Gastrocnemius medialis (tissue), 4 donors: ENCODE data around the gene DBN1. TPM values are rescaled to one million over a fixed set of nuclear protein-coding genes. Genes with fewer than 3 reads are reported as not detected.

ENCODE experiments used
- ATAC-seq, 2 donors: fragments of 150-250 bp; one replicate each; pipeline ENCODE4 v1.9.1; 2016
- DNase-seq, 2 donors: peaks; one replicate each; pipeline ENCODE4 v3.0.0-alpha.2; 2019
- H3K27ac ChIP-seq, 4 donors: fragments of 200-600 bp; sonication (generic); 1 replicate in 1 of 4; 2 replicates in 3 of 4; pipeline ENCODE4 v1.5.1; 2016 to 2018; ENCODE audit warnings: mild to moderate bottlenecking in 2 of 4, moderate library complexity in 1 of 4
- H3K27me3 ChIP-seq, 3 donors: fragments of 200-600 bp; sonication (generic) in 2 of 3; 1 replicate in 1 of 3; 2 replicates in 2 of 3; pipeline versions ENCODE4 v1.5.1 to v1.6.0; 2016 to 2019; ENCODE audit warnings: mild to moderate bottlenecking in 1 of 3, moderate library complexity in 1 of 3
- H3K36me3 ChIP-seq, 2 donors: fragments of 200-600 bp; sonication (generic) in 1 of 2; one replicate each; pipeline ENCODE4 v1.5.1; 2017 to 2018
- H3K4me1 ChIP-seq, 2 donors: fragments of 200-600 bp; sonication (generic) in 1 of 2; one replicate each; pipeline ENCODE4 v1.5.1; 2016 to 2017; ENCODE audit warnings: mild to moderate bottlenecking in 2 of 2
- H3K4me3 ChIP-seq, 4 donors: fragments of 200-600 bp; sonication (generic) in 3 of 4; 1 replicate in 1 of 4; 2 replicates in 3 of 4; pipeline ENCODE4 v1.5.1; 2016 to 2019; ENCODE audit warnings: mild to moderate bottlenecking in 2 of 4
- H3K9me3 ChIP-seq, 3 donors: fragments of 200-600 bp; sonication (generic) in 2 of 3; 1 replicate in 1 of 3; 2 replicates in 2 of 3; pipeline ENCODE4 v1.5.1; 2016 to 2019
- POLR2A ChIP-seq, 2 donors: fragments of 450-650 bp; IDR thresholded peaks; one replicate each; pipeline ENCODE4 v1.6.1; 2017; ENCODE audit warnings: antibody characterized with exemption in 2 of 2, mild to moderate bottlenecking in 2 of 2, moderate library complexity in 2 of 2
- in situ Hi-C, 4 donors: fragments of 200-750 bp; cut with MboI; loops; one replicate each; pipeline versions ENCODE4 v1.15.0 to v1.8.0; 2017; ENCODE audit warnings: low sequenced_read_pairs in 4 of 4
- intact Hi-C: fragments of 100-400 bp; cut with DNase I; formaldehyde crosslinking; loops from one replicate; pipeline ENCODE4 v1.15.1; 2023; ENCODE audit warnings: low total_unique reads
- total RNA-seq, 4 donors: library from RNA; depleted of rRNA; stranded (reverse); fragments of >200 nt; gene quantifications; one replicate each; pipeline versions ENCODE4 v1.1.0 to v1.2.3, GENCODE V29; 2016
- TF ChIP-seq, protein P1 (sequence below), 5 experiments: fragments of 450-650 bp in 3 of 5; fragments of 200-600 bp in 2 of 5; sonication (generic) in 2 of 5; IDR thresholded peaks in 4 of 5; conservative IDR thresholded peaks in 1 of 5; 1 replicate in 4 of 5; 2 replicates in 1 of 5; pipeline ENCODE4 v1.5.1; 2016 to 2019; ENCODE audit warnings: antibody characterized with exemption in 5 of 5, mild to moderate bottlenecking in 3 of 5, moderate library complexity in 3 of 5

The DBN1 gene
- 10 to 100 TPM; 16.3 to 27.5 (median 23.2) TPM for total RNA-seq

DNA sequence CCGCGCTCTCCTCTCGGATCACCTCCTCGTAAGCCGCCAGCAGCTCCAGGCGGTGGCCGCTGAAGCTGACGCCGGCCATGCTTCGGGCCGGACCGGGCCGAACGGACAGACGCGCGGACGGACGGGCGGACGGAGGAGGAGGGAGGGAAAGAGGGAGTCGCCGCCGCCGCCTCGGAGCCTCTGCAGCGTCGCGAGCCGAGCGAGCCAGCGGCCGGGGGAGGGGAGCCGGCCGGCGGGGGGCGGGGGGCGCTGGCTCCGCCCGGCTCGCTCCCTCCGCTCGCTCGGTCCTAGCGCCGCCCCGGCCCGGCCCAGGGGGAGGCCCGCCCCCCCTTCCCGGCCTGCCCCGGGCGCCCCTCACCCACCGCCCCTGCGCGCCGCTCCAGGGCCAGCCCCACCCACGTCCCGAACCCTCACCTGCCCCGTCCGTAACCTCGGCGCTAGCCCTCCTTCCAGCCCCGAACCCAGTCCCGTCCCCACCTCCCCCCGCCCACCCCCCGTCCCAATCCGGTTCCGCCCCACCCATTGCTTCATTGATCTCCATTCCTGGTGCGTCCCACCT, at the start of gene DBN1:
TSS of gene DBN1 (minus strand) at position 192 of the 559 bp plus-strand sequence. CDS start at position 79, 113 bp downstream.
- H3K4me1 ChIP-seq, result peaks cover 20 to 21% of the 10 kb centered on the region in 2 donors
- H3K9me3 ChIP-seq, result no peaks in the 10 kb centered on the region
- H3K27me3 ChIP-seq, result peaks cover 0 to 4% (median 0%) of the 10 kb centered on the region in 3 donors
- ATAC-seq, result peak; percentile 18 to 35
- no peaks in the 10 kb centered on the region for H3K36me3 ChIP-seq
- intact Hi-C loops, result no loop called here
- H3K4me3 ChIP-seq, result peak within 1 kb of the TSS; percentile 62 to 74 (median 69)
- TF ChIP-seq POLR2A (IDR thresholded peaks at IDR 0.05), result no peak
- TF ChIP-seq, protein P1, sequence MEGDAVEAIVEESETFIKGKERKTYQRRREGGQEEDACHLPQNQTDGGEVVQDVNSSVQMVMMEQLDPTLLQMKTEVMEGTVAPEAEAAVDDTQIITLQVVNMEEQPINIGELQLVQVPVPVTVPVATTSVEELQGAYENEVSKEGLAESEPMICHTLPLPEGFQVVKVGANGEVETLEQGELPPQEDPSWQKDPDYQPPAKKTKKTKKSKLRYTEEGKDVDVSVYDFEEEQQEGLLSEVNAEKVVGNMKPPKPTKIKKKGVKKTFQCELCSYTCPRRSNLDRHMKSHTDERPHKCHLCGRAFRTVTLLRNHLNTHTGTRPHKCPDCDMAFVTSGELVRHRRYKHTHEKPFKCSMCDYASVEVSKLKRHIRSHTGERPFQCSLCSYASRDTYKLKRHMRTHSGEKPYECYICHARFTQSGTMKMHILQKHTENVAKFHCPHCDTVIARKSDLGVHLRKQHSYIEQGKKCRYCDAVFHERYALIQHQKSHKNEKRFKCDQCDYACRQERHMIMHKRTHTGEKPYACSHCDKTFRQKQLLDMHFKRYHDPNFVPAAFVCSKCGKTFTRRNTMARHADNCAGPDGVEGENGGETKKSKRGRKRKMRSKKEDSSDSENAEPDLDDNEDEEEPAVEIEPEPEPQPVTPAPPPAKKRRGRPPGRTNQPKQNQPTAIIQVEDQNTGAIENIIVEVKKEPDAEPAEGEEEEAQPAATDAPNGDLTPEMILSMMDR (IDR thresholded peaks at IDR 0.05 in 4 of 5, conservative IDR thresholded peaks at IDR 0.05 in 1 of 5), result no peak
- peak within 1 kb of the TSS; percentile 69 to 79 (median 72) for H3K27ac ChIP-seq
- no peak for DNase-seq
- in situ Hi-C loops, result no loop called here

DNA sequence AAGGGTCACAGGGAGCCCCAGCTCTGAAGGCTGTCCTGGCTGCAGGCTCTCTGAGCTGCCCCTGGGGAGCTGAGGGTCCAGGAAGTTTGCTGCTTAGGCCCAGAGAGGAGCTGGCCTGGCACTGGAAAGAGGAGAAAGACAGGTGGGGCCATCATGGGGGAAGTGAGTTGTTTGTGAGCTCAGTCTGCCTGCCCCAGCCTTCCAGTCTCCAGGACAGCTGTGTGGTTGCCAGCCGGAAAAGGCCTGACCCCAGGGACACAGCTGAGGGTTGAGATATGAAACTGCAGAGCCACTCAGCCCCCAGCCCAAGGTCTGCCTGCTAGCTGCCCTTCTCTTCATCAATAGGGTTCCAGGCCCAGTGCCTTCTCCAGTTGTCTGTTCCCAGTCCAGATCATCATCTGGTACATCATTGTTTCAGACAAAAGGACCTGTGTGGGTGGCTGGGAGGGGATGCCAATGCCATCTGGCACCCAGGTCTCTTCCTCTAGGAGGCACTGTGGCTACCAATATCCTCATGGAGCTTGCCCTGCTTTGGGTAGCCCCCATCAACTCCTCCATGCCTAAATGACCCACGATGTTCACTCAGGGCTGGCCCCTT, 47.6 kb upstream of the DBN1 start:
- no peak for ATAC-seq
- no peak overlapping the region for H3K4me3 ChIP-seq
- H3K9me3 ChIP-seq, result no peaks in the 10 kb centered on the region
- intact Hi-C loops (no loop called here), in situ Hi-C loops (loop anchor here in 1 of 4 donors (25.0 kb wide), 1 partner anchor 134 kb away; the partner anchor contains the start of gene SLC34A1)
- peaks cover 0 to 46% of the 10 kb centered on the region in 2 donors for H3K36me3 ChIP-seq
- TF ChIP-seq POLR2A (IDR thresholded peaks at IDR 0.05), result no peak
- TF ChIP-seq, protein P1 (IDR thresholded peaks at IDR 0.05 in 4 of 5, conservative IDR thresholded peaks at IDR 0.05 in 1 of 5), result no peak
- H3K27me3 ChIP-seq, result no peaks in the 10 kb centered on the region
- DNase-seq, result no peak
- H3K27ac ChIP-seq, result peak overlapping the region in 1 of 4 donors; percentile 71
- peaks cover 26 to 28% of the 10 kb centered on the region in 2 donors for H3K4me1 ChIP-seq

DNA sequence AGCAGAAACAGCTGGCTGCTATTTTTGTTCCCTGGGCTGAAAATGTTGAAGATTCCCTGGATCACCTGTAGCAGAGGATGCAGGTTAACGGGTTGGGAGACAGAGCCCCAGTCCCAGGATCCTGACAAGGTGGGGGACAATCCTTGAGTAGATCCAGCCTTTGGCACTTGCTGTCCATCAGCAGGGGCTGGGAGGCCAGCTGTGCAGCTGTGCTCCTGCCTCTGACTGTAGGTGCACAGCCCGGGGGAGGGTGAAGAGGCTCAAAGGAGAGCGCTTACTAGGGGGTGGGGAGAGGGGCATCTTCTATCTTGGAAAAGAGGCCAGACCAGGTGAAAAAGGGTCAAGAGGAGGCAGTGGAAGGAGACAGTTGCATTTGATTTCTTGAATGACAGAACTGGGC, 46.8 kb upstream of the DBN1 start:
- Histone ChIP-seq H3K27ac (peak overlapping the region in 1 of 4 donors; percentile 71), H3K4me1 (peaks cover 26 to 31% of the 10 kb centered on the region in 2 donors), H3K4me3 (no peak overlapping the region), H3K27me3 (no peaks in the 10 kb centered on the region), H3K9me3 (no peaks in the 10 kb centered on the region), H3K36me3 (peaks cover 0 to 47% of the 10 kb centered on the region in 2 donors)
- DNase-seq, result no peak
- intact Hi-C loops (no loop called here), in situ Hi-C loops (loop anchor here in 1 of 4 donors (25.0 kb wide), 1 partner anchor 133 kb away; the partner anchor contains the start of gene SLC34A1)
- TF ChIP-seq, protein P1 (IDR thresholded peaks at IDR 0.05 in 4 of 5, conservative IDR thresholded peaks at IDR 0.05 in 1 of 5), result no peak
- no peak for TF ChIP-seq POLR2A (IDR thresholded peaks at IDR 0.05)
- ATAC-seq, result no peak

DNA sequence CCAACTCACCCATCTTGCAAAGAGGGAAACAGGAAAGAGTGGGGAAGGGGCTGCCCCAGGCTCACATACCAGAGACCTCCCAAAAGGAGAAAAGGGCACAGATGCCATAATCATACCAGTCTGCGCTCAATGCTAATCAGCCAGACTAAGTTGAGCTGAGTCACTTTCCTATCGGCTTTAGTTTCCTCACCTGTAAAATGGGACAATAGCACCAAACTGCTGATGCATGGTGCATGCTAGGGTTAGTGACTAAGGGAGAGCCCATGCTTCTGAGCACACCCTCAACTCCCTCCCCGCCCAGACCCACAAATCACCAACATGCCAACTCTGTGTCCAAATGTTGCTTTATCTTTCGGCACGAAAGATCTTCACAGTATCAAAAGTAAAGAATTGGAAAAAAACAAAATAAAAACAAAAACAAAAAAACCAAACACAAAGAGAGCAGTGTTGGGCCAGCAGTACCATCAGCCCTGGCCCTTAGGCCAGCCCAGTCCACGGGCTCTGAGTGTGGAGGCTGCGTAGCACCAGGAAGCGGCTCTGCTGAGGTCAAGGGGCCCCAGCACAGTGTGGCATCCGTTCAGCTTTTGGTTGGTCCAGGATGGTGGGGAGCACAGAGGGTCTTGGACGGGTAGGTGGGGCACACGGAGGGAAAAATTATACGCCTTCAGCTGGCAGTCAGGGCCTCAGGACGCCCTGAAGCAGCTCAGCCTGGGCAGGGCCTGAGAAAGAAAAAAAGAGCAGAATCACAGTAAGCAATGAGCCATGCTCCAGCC, 46.2 kb upstream of the DBN1 start:
- ATAC-seq (no peak), DNase-seq (no peak)
- H3K36me3 ChIP-seq, result peaks cover 0 to 54% of the 10 kb centered on the region in 2 donors
- no peaks in the 10 kb centered on the region for H3K9me3 ChIP-seq
- intact Hi-C loops, result no loop called here
- peaks cover 22 to 30% of the 10 kb centered on the region in 2 donors for H3K4me1 ChIP-seq
- H3K27ac ChIP-seq, result peak overlapping the region; percentile 27 to 71 (median 44)
- no peak for TF ChIP-seq POLR2A (IDR thresholded peaks at IDR 0.05)
- TF ChIP-seq, protein P1 (IDR thresholded peaks at IDR 0.05 in 4 of 5, conservative IDR thresholded peaks at IDR 0.05 in 1 of 5), result no peak
- H3K4me3 ChIP-seq, result no peak overlapping the region
- H3K27me3 ChIP-seq, result no peaks in the 10 kb centered on the region
- in situ Hi-C loops, result loop anchor here in 1 of 4 donors (25.0 kb wide), 1 partner anchor 132 kb away; the partner anchor contains the start of gene SLC34A1
